Astrocyte of the cerebellum (primary cell): ENCODE data around the gene NFASC.

Source experiments
- DNase-seq: peaks from one replicate; pipeline ENCODE4 v3.0.0-alpha.2; 2011; ENCODE audit warnings: low read depth
- H3K4me3 ChIP-seq: 2 replicates; pipeline ENCODE4 v1.5.1; 2011; ENCODE audit warnings: mild to moderate bottlenecking, low read depth, low read length, moderate library complexity
- CTCF ChIP-seq: IDR thresholded peaks from 2 replicates; pipeline ENCODE4 v1.5.1; 2012; ENCODE audit warnings: low read length, low read depth, moderate library complexity, mild to moderate bottlenecking; ENCODE audit errors: missing control alignments
- in situ Hi-C: cut with HindIII; loops from 2 replicates; pipeline ENCODE4 v1.10.0; 2017; ENCODE audit warnings: low sequenced_read_pairs

The NFASC gene

GRCh38 chr1:204900721-204901120, 30.1 kb downstream of the NFASC start:
- H3K4me3 ChIP-seq = no peak overlapping the region
- TF ChIP-seq CTCF = no peak
- DNase-seq = no peak
- in situ Hi-C loops = no loop called here

- no peak for DNase-seq
- TF ChIP-seq CTCF = no peak
- in situ Hi-C loops = no loop called here
- no peak overlapping the region for H3K4me3 ChIP-seq
Measured at GRCh38 chr1:204902671-204903070, 32.0 kb downstream of the NFASC start.

- no peak for TF ChIP-seq CTCF
- no peak overlapping the region for H3K4me3 ChIP-seq
- no peak for DNase-seq
- in situ Hi-C loops = no loop called here
Measured at GRCh38 chr1:204904228-204904810, 33.7 kb downstream of the NFASC start.

- TF ChIP-seq CTCF = no peak
- in situ Hi-C loops = no loop called here
- no peak overlapping the region for H3K4me3 ChIP-seq
- DNase-seq = no peak
Measured at GRCh38 chr1:204909109-204909508, 38.4 kb downstream of the NFASC start.

- in situ Hi-C loops = no loop called here
- DNase-seq = no peak
- no peak overlapping the region for H3K4me3 ChIP-seq
- TF ChIP-seq CTCF = no peak
Measured at GRCh38 chr1:204915861-204916495, 45.3 kb downstream of the NFASC start.

- no peak for DNase-seq
- H3K4me3 ChIP-seq = no peak overlapping the region
- in situ Hi-C loops = no loop called here
- TF ChIP-seq CTCF = no peak
Measured at GRCh38 chr1:204917802-204918201, 47.1 kb downstream of the NFASC start.
